ENCODE measurements around the gene ITPR2.

- TF ChIP-seq, protein P1, sequence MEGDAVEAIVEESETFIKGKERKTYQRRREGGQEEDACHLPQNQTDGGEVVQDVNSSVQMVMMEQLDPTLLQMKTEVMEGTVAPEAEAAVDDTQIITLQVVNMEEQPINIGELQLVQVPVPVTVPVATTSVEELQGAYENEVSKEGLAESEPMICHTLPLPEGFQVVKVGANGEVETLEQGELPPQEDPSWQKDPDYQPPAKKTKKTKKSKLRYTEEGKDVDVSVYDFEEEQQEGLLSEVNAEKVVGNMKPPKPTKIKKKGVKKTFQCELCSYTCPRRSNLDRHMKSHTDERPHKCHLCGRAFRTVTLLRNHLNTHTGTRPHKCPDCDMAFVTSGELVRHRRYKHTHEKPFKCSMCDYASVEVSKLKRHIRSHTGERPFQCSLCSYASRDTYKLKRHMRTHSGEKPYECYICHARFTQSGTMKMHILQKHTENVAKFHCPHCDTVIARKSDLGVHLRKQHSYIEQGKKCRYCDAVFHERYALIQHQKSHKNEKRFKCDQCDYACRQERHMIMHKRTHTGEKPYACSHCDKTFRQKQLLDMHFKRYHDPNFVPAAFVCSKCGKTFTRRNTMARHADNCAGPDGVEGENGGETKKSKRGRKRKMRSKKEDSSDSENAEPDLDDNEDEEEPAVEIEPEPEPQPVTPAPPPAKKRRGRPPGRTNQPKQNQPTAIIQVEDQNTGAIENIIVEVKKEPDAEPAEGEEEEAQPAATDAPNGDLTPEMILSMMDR (IDR thresholded peaks at IDR 0.05), result no peak
- no peak for TF ChIP-seq POLR2A (IDR thresholded peaks at IDR 0.05)
Measured at GRCh38 chr12:26566186-26566585, 266.8 kb downstream of the ITPR2 start.

Measured in adrenal gland (tissue), 5 donors.